Colonic mucosa (tissue), 4 donors: Measurements from ENCODE around the gene ARFGAP1. TPM values are rescaled to one million over a fixed set of nuclear protein-coding genes. Genes with fewer than 3 reads are reported as not detected.
"Not testable (repeated sequence)": the region's sequence is repeated elsewhere in the genome, so short reads cannot be mapped to it uniquely, and the experiment has no call there.

Source experiments
- DNase-seq: peaks from one replicate; pipeline ENCODE4 v3.0.0-alpha.2; 2020
- H3K27ac ChIP-seq: fragments of 200-600 bp; one replicate; pipeline ENCODE4 v1.8.0; 2021
- H3K27me3 ChIP-seq: fragments of 200-600 bp; one replicate; pipeline ENCODE4 v1.8.0; 2021
- H3K36me3 ChIP-seq: fragments of 200-600 bp; one replicate; pipeline ENCODE4 v1.8.0; 2021
- H3K4me1 ChIP-seq: fragments of 200-600 bp; one replicate; pipeline ENCODE4 v1.8.0; 2021; ENCODE audit warnings: mild to moderate bottlenecking
- H3K4me3 ChIP-seq: fragments of 200-600 bp; one replicate; pipeline ENCODE4 v1.8.0; 2021
- H3K9ac ChIP-seq, 2 donors: one replicate each; pipeline ENCODE4 v1.7.0; 2013; ENCODE audit warnings: control low read depth in 2 of 2, low read depth in 2 of 2, low read length in 2 of 2
- H3K9me3 ChIP-seq: fragments of 200-600 bp; one replicate; pipeline ENCODE4 v1.8.0; 2021
- intact Hi-C: fragments of 100-400 bp; cut with DNase I; formaldehyde crosslinking; loops from one replicate; pipeline ENCODE4 v1.14.1; 2022
- total RNA-seq, 2 donors: library from RNA; stranded (reverse); fragmentation: NEBNext Ultra II Directional in 1 of 2; extraction: Animal tissue kit (Norgen Biotek cat#: 25700) in 1 of 2; gene quantifications; one replicate each; pipeline ENCODE4 v1.2.1, GENCODE V29; 2021
- TF ChIP-seq, protein P1 (sequence below): fragments of 200-600 bp; IDR thresholded peaks from one replicate; pipeline ENCODE4 v1.8.0; 2022; ENCODE audit warnings: antibody characterized with exemption, mild to moderate bottlenecking
- donor health status: healthy.
- donor health status: DM: no; HTN: no; CAD: no.
- donor health status: DM: no; HTN: no; CAD: no.

Gene ARFGAP1
- total RNA-seq, 2 donors from 2014 or later, result 66.9 to 109 TPM

DNA sequence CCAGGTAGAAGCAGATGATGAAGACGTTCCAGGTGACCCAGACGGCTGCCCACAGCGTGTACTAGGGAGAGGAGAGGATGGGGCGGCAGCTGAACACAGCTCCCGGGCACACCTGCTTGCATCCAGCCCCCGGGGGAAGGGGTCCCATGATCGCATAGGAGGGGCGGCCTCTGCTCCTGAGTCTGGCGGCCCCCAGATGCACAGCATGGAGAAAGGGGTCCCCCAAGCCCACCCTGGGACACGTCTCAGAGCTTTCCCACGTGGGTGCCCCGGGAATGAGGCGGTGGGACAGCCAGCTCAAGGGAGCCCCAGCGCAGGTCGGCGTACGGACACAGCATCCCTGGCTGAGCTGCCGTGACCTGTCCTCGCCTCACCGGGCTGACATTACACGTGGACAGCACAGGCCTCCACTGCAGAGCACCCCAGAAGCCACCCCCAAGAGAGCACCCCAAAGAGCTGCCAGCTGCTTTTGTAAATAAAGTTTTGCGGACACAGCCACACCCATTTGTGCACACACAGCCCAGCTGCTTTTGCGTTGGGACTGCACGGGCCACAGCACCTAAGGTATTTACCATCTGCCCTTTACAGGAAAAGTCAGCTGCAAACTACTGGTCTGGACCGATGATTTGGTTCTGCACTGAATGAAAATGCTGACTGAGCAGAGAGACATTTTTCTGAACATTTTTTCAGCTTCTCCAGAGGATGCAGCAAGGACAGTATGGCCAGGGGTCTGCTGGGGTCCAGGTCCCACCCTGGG lies 23.6 kb upstream of the ARFGAP1 start:
- Histone ChIP-seq H3K9me3 (no peaks in the 10 kb centered on the region), H3K4me1 (no peaks in the 10 kb centered on the region), H3K4me3 (no peak overlapping the region), H3K9ac (no peak overlapping the region), H3K27me3 (peaks cover 24% of the 10 kb centered on the region), H3K36me3 (no peaks in the 10 kb centered on the region), H3K27ac (no peak overlapping the region)
- no peak for DNase-seq
- TF ChIP-seq, protein P1, sequence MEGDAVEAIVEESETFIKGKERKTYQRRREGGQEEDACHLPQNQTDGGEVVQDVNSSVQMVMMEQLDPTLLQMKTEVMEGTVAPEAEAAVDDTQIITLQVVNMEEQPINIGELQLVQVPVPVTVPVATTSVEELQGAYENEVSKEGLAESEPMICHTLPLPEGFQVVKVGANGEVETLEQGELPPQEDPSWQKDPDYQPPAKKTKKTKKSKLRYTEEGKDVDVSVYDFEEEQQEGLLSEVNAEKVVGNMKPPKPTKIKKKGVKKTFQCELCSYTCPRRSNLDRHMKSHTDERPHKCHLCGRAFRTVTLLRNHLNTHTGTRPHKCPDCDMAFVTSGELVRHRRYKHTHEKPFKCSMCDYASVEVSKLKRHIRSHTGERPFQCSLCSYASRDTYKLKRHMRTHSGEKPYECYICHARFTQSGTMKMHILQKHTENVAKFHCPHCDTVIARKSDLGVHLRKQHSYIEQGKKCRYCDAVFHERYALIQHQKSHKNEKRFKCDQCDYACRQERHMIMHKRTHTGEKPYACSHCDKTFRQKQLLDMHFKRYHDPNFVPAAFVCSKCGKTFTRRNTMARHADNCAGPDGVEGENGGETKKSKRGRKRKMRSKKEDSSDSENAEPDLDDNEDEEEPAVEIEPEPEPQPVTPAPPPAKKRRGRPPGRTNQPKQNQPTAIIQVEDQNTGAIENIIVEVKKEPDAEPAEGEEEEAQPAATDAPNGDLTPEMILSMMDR, result no peak
- intact Hi-C loops, result no loop called here

DNA sequence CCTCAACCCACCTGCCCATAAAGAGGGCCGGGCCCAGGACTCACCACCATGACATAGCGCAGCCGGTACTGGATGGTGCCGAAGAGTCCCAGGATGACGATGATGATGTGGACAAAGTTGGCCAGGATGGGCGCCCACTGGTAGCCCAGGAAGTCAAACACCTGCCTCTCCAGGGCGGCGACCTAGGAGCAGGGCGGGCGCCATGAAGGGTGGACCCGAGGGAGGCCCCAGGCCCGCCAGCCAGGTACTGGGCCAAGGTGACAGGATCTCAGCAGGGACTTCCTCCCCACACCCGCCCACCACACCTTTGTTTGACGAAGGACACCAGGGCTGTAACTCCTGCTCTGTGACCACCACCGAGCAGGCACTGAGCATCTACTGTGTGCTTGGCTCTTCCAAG lies 22.7 kb upstream of the ARFGAP1 start:
- H3K9ac ChIP-seq, result no peak overlapping the region
- H3K4me1 ChIP-seq, result no peaks in the 10 kb centered on the region
- intact Hi-C loops, result no loop called here
- no peak for DNase-seq
- no peak overlapping the region for H3K4me3 ChIP-seq
- H3K27ac ChIP-seq, result no peak overlapping the region
- peaks cover 33% of the 10 kb centered on the region for H3K27me3 ChIP-seq
- TF ChIP-seq, protein P1, result no peak
- H3K9me3 ChIP-seq, result no peaks in the 10 kb centered on the region
- H3K36me3 ChIP-seq, result no peaks in the 10 kb centered on the region

DNA sequence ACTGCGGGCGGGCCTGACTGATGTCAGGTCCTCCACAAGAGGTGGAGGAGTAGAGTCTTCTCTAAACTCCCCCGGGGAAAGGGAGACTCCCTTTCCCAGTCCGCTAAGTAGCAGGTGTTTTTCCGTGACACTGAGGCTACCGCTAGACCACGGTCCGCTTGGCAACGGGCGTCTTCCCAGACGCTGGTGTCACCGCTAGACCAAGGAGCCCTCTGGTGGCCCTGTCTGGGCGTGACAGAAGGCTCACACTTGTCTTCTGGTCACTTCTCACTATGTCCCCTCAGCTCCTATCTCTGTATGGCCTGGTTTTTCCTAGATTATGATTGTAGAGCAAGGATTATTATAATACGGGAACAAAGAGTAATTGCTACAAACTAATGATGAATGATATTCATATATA lies 21.3 kb upstream of the ARFGAP1 start:
- H3K36me3 ChIP-seq, H3K27ac ChIP-seq, H3K9me3 ChIP-seq, intact Hi-C loops, H3K4me3 ChIP-seq, H3K9ac ChIP-seq, H3K4me1 ChIP-seq, DNase-seq: not testable (repeated sequence)
- H3K27me3 ChIP-seq, result peaks cover 39% of the 10 kb centered on the region

DNA sequence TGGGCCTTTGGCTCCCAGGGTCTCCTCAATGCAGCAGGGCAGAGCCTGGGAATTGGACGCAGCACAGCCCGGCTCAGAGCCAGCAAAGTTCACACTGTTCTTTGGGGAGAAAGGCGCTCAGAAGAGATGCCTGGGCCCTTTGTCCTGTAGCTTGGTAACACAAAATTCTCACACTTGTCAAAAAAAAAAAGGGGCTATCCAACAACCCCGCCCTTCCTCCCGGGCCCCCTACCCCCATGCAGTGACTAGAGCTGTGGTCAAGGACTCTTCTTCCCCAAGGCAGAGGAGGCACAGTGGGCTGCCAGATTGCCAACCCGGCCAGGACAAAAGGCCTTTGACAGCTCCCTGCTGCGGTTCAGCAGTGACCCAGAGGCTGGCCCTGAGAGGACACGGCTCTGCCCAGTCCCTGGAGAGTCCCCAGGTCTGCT lies 20.3 kb upstream of the ARFGAP1 start:
- no peak overlapping the region for H3K4me3 ChIP-seq
- intact Hi-C loops, result no loop called here
- no peak overlapping the region for H3K9ac ChIP-seq
- no peaks in the 10 kb centered on the region for H3K9me3 ChIP-seq
- H3K36me3 ChIP-seq, result no peaks in the 10 kb centered on the region
- H3K27me3 ChIP-seq, result peaks cover 32% of the 10 kb centered on the region
- no peak for DNase-seq
- TF ChIP-seq, protein P1, result no peak
- no peaks in the 10 kb centered on the region for H3K4me1 ChIP-seq
- no peak overlapping the region for H3K27ac ChIP-seq

DNA sequence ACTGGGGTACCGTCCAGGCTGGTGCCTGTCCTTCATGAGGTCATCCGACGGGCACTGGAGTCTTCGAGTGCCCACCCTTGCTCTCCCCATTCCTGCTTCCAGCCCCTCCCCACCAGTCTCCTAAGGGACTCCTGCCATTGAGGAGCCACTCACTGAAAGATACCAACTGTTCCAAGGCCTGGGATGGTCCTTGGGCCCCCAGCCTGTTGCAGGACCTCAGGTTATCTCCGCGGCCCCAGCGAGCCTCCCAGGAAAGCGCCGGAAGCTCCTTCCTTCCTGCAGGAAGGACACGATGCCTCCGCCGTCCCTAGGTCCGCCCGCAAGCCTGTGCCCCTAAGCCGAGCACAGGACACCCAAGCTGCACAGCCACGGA lies 19.6 kb upstream of the ARFGAP1 start:
- Histone ChIP-seq H3K4me1 (no peaks in the 10 kb centered on the region), H3K4me3 (no peak overlapping the region), H3K27ac (no peak overlapping the region), H3K36me3 (no peaks in the 10 kb centered on the region), H3K9me3 (no peaks in the 10 kb centered on the region), H3K27me3 (peaks cover 32% of the 10 kb centered on the region), H3K9ac (no peak overlapping the region)
- intact Hi-C loops, result no loop called here
- TF ChIP-seq, protein P1, result no peak
- DNase-seq, result no peak

DNA sequence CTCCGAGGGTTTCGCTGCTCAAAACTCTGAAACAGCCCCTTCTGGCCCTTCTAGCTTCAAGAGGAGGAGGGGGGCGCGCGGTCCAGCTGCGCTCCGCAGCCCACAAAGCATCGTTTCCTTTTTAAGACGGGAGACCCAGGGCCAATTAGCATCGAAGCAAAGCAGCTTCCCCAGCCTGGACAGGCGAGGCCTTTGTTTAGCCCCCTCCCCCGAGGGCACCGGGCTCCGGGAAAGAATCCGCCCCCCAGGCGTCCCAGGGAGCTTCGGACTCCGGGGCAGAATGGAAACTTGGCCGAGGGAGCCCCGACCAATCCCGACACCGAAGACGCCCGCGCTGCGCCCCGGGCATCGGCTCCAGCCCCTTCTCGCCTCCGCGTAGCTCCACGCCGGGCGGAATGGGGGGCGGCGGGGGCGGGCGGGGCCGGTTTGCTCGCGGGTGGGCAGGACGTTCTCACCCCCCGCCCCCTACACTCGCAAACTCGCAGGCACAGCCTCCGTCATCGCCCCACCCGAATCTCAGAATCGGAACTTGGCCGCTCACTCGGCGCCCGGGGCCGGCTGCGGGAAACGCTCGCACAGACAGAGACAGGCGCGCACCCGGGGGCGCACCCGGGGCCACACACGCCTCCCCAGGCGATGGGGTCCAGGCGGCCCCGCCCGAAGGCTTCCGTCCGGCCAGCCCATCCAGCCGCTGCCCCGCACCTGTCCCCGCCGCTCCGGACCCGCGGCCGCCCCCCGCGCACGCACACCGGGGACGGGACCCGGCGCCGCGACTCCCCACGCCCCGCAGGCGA lies 19.0 kb upstream of the ARFGAP1 start:
- Histone ChIP-seq H3K36me3 (no peaks in the 10 kb centered on the region), H3K9me3 (no peaks in the 10 kb centered on the region), H3K27me3 (peaks cover 32% of the 10 kb centered on the region), H3K9ac (no peak overlapping the region), H3K4me1 (no peaks in the 10 kb centered on the region), H3K4me3 (no peak overlapping the region), H3K27ac (no peak overlapping the region)
- no peak for DNase-seq
- TF ChIP-seq, protein P1, result no peak
- intact Hi-C loops, result no loop called here
